Skin epidermis (tissue), 12 donors: ENCODE measurements around the gene PEX10.

Experiments
- H3K27ac ChIP-seq, 21 experiments: fragments of 200-600 bp; sonication (generic) in 11 of 21; one replicate each; pipeline ENCODE4 v1.5.0; 2020; ENCODE audit warnings: mild to moderate bottlenecking in 3 of 21, inconsistent platforms in 2 of 21, moderate library complexity in 2 of 21
- H3K4me3 ChIP-seq, 7 experiments: fragments of 200-600 bp; sonication (generic) in 2 of 7; one replicate each; pipeline ENCODE4 v1.5.0; 2020; ENCODE audit warnings: inconsistent platforms in 2 of 7, mild to moderate bottlenecking in 2 of 7, moderate library complexity in 1 of 7

Gene PEX10

GRCh38 chr1:2427976-2428375 is 15.6 kb upstream of the PEX10 start:
- Histone ChIP-seq H3K4me3 (peak overlapping the region in 2 of 7 experiments; percentile 13 to 43), H3K27ac (peak overlapping the region in 20 of 21 experiments; percentile 23 to 92 (median 76))

DNA sequence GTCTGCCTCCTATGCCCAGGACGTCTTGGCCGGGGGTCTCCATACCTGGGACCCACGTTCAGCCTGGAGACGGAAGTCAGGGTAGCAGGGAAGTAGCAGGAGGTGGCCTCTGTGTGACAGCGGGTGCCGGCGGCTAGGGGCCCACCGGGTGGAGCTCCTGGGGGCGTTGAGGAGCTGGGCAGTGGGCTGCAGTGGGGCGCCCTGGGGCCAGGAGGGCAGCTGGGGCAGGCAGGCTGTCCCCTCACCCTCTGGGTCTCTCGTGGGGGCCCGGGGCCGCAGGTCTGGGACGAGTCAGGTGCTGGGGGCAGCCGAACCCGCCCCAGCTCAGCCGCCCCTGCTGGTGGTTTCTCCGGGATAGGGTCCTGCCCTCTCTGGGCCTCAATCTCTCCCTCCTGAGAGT is 14.7 kb upstream of the PEX10 start:
- Histone ChIP-seq H3K4me3 (no peak overlapping the region), H3K27ac (peak overlapping the region in 2 of 21 experiments; percentile 33 to 91)

- Histone ChIP-seq H3K27ac (peak overlapping the region in 1 of 21 experiments; percentile 33), H3K4me3 (no peak overlapping the region)
These were observed 14.2 kb upstream of the PEX10 start for GRCh38 chr1:2426540-2426939.

DNA sequence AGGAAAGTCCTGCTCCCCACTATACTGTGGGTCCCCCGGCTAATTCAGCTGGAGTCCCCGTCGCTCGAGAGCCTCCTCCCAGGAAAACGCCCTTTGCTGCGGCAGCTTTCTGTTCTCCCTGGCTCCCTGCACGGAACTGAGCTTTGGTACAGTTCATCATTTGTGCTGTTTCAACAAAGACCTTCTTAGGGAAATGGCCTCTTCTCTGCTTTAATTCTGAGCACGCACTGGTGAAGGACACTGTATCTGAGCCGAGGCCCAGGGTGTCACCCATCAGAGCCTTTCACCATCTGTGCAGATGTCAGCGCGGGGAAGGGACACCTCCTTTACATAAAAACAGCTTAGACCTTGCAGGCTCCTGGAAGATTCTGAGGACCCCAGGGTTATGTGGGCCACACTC is 13.5 kb upstream of the PEX10 start:
- H3K4me3 ChIP-seq: no peak overlapping the region

DNA sequence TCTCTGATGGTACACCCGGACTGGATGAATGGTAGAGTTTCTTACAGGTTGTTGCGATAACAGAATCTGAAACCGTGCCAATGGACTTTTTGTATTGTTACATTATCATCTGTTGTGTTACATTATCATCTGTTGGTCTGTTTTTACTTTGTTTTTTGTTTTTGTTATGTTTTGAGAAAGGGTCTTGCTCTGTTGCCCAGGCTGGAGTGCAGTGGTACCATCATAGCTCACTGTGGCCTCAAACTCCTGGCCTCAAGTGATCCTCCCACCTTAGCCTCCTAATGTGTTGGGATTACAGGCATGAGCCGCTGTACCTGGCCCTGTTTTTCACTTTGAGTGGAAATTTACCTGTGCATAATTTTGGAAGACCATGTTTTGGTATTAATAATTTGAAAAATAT is 10.2 kb upstream of the PEX10 start:
- Histone ChIP-seq H3K4me3 (no peak overlapping the region), H3K27ac (no peak overlapping the region)

More for the DNA sequence above, 13.5 kb upstream of the PEX10 start:
- H3K27ac ChIP-seq: no peak overlapping the region

GRCh38 chr1:2419416-2419815 is 7.1 kb upstream of the PEX10 start:
- no peak overlapping the region for H3K4me3 ChIP-seq

DNA sequence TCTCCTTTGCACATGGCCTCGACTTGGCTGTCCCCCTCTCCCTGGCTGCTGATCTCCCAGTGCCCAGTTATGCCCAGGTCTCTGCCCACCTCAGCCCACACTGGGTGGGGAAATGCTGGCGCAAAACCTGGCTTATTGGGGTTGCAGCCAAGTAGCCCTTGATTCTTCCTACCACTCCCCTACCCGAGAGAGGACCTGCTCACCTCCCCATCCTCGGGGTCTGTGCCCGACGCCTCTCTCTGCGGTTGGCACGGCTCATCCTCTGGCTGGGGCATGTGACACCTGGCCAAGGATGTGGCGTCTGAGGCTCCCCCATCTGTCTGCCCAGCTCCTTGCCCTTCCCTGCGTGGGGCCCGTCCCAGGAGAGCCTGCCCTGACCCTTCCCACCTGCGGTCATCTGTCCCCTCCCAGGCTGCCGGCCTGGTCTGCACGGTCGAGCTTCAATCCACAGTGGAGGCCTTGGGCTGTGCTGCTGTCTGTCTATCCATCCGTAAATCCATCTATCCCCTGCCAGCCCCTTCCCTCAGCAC is 6.5 kb upstream of the PEX10 start:
- no peak overlapping the region for H3K27ac ChIP-seq
- no peak overlapping the region for H3K4me3 ChIP-seq

More at GRCh38 chr1:2419416-2419815, 7.1 kb upstream of the PEX10 start:
- H3K27ac ChIP-seq: no peak overlapping the region

GRCh38 chr1:2417833-2418225 is 5.5 kb upstream of the PEX10 start:
- no peak overlapping the region for H3K4me3 ChIP-seq

DNA sequence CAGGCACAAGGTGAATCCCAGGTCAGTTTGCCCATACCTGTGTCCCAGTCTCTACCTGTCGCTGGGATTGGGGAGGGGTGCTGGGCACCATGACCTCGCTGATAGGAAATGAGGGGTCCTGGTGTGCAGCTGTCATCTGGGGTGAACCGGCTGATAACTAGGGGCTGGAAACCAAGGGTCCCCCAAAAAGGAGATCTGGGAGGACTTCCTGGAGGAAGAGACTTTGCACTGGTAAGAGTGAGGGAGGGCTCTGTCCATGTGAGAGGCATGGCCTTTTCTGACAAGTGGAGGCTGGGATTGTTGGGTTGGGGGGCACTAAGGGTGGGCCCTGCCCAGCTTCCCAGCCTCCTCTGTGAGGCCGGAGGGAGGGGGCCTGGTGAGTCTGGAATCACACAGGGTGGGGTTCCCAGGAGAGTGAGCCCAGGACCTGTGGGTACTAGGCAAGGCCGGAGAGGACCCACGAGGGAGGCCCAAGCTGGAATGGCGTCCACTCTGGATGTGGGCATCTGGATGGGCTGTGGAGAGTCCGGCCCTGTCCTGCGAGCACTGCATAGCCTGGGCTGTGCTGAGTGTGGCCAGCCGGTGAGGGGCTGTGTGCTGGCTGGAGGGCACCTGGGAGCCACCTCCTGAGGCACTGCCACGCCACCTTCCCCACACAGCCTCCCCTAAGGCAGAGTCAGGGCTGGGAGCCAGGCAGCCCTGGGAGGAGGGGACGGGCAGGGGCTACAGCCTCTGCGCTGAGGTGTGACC is 4.9 kb upstream of the PEX10 start:
- Histone ChIP-seq H3K27ac (peak overlapping the region in 16 of 21 experiments; percentile 44 to 89 (median 80)), H3K4me3 (peak overlapping the region in 3 of 7 experiments; percentile 20 to 36 (median 36))

More at GRCh38 chr1:2417833-2418225, 5.5 kb upstream of the PEX10 start:
- peak overlapping the region in 1 of 21 experiments; percentile 44 for H3K27ac ChIP-seq

GRCh38 chr1:2416403-2416802 is 4.0 kb upstream of the PEX10 start:
- peak overlapping the region; percentile 20 to 36 (median 29) for H3K4me3 ChIP-seq
- H3K27ac ChIP-seq: peak overlapping the region in 20 of 21 experiments; percentile 1 to 89 (median 72)

DNA sequence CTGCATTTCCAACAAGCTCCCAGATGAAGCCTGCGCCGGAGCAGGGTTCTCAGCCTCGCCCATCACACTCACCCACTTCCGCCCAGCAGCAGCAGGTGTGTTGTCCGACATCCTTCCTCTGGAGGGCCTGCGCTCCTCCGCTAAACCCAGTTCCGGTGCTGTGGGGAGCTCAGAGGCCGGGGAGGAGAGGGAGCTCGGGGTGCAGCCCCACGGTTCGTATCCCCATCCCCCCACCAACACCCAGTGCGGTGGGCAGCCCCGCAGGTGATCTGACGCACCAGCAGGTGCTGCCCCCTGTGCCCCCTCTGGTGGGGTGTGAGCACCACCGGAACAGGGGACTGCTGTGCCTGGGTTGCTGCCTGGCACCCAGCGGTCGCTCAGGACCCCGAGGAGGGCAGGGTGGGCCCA is 3.4 kb upstream of the PEX10 start:
- Histone ChIP-seq H3K4me3 (peak overlapping the region; percentile 20 to 36 (median 29)), H3K27ac (peak overlapping the region in 19 of 21 experiments; percentile 38 to 89 (median 74))

GRCh38 chr1:2415337-2415736 is 3.0 kb upstream of the PEX10 start:
- Histone ChIP-seq H3K4me3 (peak overlapping the region in 2 of 7 experiments; percentile 29 to 36), H3K27ac (peak overlapping the region in 12 of 21 experiments; percentile 38 to 89 (median 83))

DNA sequence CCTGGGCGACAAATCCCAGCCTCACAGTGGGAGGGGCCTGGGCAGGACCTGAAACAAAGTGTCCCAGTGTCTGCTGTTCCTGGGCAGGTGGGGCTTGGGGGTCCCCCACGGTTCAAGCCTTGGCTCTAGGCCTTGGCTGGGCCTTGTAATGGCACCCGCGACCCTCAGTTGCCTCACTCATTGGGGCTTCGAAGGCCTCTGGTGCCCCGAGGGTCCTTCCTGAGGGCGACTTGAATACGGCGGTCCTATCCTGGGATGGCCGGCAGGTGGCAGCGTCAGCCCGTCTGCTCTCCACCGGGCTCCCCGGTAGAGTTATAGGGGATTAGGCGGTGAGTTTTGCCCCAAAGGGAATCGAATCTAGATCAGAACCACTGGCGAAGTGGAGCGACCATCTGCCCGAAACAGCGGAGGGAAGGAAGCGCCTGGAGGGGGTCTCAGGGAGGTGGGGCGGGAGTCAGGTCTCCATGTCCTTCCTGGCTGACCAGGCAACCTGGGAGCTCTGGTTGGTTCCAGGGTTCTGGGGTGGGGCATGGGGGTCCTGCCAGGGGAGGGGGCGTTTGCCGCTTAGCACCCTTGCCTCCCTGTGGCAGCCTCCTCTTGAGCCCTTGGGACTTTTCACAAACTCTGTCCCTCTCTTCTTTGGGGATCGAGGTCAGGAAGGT is 2.1 kb upstream of the PEX10 start:
- Histone ChIP-seq H3K4me3 (peak overlapping the region in 2 of 7 experiments; percentile 3 to 4), H3K27ac (peak overlapping the region in 10 of 21 experiments; percentile 26 to 99 (median 87))

- Histone ChIP-seq H3K4me3 (peak overlapping the region; percentile 59 to 99 (median 95)), H3K27ac (peak overlapping the region; percentile 55 to 99 (median 93))
These were observed 1.3 kb upstream of the PEX10 start for GRCh38 chr1:2413495-2414296.

DNA sequence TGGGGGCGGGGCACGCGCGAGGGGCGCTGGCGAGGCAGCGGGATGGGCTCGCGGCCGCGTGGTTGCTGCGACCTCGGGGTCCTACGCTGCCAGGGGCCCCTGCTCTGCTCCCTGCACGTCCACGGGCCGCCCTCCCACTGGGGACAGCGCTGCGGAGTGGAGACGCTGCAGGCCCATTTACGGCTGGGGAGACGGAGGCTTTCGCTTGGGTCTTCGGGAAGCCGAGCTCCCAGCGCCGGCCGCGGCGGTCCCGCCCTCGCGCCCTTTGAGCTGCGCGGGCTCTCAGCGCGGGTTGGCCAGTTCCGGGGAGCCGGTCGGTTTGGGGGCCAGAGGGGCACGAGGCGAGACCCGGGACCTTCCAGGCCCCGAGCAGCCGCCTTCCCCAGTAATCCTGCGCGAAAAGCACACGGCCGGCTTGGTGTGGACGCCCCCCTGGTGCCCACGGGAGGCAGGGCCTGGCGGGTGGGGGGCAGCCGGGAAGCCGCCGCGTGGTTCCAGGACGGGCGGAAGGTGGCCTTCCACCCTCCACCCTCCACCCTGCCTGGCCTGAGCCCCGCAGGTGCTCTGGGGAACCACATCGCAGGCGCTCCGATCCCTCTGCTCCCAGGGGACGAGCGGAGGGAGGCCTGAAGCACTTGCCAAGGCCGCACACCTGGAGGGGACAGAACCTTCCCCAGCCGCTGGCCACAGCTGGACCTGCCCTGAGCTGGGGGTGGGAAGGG is 570 bp upstream of the PEX10 start:
- peak overlapping the region; percentile 59 to 99 (median 95) for H3K4me3 ChIP-seq
- peak overlapping the region; percentile 55 to 99 (median 93) for H3K27ac ChIP-seq

- Histone ChIP-seq H3K4me3 (peak overlapping the region; percentile 59 to 99 (median 95)), H3K27ac (peak overlapping the region; percentile 64 to 99 (median 93))
These were observed 466 bp downstream of the PEX10 start for GRCh38 chr1:2411801-2412394.

DNA sequence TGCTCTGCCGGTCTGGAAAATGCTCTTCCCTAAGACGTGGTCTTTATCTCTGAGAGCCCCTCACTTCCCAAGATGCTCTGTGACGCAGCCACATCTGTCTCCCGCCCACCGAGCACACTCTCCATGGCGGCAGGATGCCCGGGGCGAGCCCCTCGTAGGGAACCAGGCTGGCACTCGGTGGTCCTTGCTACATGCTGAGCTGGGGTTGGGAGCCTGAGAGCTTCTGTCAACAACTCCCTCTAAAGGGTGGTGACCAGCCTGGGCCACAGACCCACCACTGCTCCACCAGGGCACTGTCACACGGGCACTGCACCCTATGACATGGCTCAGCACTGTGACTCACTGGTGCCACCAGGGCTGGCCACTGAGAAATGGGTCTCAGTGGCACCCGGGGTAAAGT is 2.6 kb downstream of the PEX10 start:
- no peak overlapping the region for H3K27ac ChIP-seq
- H3K4me3 ChIP-seq: no peak overlapping the region

GRCh38 chr1:2408859-2409276 is 3.5 kb downstream of the PEX10 start:
- Histone ChIP-seq H3K4me3 (no peak overlapping the region), H3K27ac (no peak overlapping the region)

DNA sequence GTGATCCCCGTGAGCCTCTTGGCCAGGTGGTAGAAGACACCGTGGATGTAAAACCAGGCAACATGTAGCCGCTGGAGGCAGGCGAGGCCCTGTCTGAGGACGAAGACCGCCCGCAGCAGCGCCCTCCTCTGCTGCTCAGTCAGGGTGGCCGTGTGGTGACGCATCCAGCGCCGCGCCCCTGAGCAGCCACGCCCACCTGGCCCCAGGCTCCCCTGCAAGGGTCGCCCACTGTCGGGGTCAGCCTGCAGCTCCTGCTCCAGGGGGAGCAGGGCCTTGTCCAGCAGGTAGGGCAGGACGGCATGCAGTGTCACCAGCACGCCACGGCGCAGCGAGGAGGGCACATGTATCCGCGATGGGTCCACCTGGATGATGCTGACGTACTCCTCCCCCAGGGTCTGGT is 3.9 kb downstream of the PEX10 start:
- H3K4me3 ChIP-seq: no peak overlapping the region
- H3K27ac ChIP-seq: no peak overlapping the region
